ENCODE results near the gene TIMM21.

TIMM21 gene

DNA sequence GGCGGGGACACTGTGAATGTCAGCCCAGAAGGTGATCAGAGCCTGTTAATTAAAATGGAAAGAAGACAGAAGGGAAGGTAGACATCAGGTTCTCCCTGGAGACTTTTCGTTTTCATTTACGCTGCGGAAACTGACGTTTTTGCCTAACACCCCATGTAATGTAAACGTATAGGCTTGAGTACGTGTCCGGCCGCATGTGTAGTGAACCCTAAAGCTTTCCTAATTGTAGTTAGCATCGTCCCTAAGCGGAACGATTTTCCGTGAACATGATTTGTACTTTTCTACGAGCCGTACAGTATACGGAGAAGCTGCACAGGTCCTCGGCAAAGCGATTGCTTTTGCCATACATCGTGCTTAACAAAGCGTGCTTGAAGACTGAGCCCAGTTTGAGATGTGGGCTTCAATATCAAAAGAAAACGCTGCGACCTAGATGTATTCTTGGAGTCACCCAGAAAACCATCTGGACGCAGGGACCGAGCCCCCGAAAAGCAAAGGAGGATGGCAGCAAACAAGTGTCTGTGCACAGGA is 284 bp downstream of the TIMM21 start:
- no peak for DNase-seq

DNA sequence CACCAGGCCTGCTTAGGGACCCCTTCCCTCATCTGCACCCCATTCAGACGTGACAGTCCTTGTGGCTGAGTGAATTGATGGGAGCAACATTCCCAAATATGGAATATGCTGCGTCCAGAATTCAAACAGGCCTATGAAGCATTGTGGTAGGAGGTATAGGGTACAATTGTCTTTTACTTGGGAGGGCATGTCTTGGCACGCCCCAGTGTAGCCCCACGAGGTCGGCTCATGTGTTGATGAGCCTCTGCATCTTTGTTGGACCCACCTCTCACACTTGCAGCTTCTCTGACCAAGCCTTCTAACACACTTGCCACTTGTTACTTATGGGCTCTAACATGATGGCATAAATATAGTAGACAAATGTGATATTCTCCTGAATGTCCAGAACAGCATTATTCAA is 1.6 kb downstream of the TIMM21 start:
- DNase-seq = no peak

DNA sequence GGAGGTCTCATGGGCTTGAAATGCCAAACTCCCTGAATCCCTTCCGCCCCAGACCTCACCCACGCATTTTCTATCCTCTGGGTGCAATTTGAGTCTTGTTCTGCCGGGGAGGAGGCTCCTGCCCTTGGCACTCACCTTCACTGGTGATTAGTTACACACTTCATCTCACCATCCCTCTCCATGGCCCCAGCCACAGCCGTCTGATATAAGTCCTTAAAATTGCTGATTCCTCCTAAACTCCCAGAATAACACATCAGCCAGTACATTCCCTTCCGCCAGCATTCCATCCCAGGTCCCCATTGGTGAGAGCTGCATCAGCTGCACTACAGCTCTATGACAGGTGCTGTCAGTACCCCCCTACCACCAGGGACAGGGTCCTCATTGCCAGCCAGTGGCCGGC is 3.9 kb downstream of the TIMM21 start:
- DNase-seq = no peak

DNA sequence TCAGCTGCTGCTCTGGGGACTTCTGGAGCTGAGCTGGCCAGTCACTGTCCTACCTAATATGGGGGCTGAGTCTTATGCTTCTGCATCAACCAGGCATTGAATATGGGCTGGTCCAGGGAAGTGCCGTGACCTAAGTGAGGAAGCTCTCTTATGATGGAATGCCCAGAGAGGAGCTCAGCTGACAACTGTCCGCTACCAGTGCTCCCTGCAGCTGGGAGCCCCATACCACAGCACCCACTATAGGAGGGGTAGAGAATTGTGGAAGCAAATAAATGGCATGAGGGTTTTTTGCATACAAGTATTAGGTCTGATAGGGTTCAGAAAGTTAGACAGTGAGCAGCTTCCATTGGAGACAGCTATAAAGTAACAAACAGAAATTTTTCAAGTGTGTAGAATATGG is 4.5 kb downstream of the TIMM21 start:
- DNase-seq = no peak

DNA sequence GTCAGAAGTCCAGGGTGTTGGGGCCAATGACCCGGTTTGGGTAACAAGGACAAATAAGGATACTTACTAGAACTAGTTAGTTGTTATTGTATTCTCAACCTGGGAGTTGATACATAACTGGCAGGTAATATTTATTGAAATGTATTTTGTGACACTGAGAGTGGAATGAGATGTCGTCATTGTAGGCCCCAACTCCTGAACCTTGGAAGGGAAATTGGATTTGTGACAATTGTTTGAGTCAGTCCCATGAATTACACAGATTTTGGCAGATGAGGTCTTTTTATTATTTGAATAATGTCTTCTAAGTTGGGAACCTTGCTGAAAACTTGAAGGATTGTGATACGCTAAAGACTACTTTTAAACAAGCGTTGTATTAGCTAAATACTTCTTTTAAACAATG is 5.1 kb downstream of the TIMM21 start:
- no peak for DNase-seq

DNA sequence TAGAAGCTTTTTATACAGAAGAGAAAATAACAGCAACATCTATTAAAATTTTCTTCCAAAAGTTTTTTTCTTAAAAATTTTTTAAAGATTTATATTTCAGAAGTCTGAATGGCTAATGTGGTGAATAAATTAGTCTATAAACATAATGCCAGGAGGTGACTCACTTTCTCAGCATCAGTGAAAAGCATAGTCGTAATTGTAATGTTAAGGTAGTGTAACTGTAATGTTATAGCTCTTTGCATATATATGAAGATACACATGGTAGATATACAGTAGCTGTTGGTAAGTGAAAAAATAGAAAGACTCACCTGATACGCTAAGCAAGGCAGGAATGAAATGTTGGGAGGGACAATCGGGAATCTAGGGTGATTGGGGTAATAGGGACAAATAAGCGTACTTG is 5.5 kb downstream of the TIMM21 start:
- DNase-seq = no peak

DNA sequence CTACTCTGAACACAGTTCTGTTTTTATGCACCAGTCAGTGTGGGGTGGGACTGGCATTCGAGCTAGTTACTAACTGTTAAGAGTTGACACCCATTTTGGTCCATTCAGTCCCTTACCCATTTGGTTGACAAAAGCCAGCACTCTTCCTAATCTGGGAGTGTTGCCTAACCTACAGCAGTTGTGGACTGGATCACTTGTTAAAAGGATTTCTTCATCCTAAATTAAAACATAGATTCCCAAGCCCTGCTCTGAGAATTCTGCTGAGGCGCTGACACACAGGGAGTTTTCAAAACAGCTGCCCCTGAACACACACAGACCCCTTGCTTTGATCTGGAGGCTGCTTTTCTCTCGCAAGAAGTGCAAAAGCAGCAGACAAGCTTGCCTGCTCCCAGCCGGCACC is 6.4 kb downstream of the TIMM21 start:
- DNase-seq = no peak

DNA sequence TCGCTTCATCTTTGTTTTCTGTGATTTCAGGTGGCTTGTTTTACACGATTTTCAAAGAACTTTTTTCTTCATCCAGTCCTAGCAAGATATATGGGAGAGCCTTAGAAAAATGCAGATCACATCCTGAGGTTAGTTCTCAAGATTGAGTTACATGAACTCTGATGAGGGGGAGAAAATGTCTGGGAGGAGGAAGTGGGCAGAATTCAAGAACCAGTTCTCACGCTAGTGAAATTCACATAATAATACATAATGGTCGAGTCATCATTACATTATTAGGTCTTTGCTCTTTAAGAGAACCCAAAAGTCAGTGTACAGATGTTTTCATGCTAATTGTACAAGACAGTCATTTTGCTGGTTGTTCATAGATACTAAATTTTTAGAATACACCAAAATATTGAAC is 7.0 kb downstream of the TIMM21 start:
- DNase-seq = no peak

DNA sequence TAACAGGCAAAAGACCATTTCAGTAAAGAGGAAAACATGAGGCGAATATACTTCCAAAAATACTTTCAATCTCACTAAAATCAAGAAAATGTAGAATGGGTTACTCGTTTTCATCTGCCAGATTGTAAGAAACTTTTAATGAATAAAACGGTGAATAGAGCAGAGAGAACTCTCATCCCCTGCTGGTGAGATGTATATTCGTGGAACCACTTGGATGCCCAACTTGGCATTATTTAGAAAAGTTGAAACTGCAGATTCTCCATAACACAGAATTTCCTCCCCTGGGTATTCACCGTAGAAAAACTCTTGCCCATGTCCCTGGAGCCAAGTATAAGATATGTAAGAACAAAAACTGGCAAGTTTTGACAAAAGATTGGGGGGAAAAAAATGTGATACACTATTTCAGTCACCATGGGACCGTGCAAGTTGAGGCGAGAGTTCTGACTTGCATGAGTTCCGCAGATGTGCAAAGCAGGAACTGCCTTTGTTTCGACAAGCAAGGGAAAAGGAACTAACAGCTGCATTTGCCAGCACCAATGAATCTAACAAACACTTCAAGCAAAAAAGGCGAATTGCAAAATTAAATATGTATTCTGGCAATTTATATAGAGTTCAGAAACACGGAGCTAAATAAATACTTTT is 14.8 kb downstream of the TIMM21 start:
- no peak for DNase-seq

DNA sequence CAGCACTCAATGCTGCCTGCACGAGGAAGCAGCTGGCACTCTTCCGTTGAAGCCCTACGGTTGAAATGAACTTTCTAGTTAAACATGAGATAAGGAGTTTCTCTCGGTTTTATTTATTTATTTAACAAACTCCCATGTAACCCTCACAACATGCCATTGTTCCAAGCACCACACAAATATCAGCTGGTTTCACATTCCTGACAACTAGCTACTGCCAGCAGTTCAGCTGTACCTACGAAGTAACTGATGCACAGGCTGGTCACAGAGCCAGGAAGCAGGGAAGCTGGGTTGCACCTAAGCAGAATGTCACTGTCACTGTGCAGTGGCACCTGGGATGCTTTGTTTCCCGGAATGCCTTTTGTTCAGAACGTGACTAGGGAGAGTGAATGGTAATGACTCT is 18.1 kb downstream of the TIMM21 start:
- no peak for DNase-seq

DNA sequence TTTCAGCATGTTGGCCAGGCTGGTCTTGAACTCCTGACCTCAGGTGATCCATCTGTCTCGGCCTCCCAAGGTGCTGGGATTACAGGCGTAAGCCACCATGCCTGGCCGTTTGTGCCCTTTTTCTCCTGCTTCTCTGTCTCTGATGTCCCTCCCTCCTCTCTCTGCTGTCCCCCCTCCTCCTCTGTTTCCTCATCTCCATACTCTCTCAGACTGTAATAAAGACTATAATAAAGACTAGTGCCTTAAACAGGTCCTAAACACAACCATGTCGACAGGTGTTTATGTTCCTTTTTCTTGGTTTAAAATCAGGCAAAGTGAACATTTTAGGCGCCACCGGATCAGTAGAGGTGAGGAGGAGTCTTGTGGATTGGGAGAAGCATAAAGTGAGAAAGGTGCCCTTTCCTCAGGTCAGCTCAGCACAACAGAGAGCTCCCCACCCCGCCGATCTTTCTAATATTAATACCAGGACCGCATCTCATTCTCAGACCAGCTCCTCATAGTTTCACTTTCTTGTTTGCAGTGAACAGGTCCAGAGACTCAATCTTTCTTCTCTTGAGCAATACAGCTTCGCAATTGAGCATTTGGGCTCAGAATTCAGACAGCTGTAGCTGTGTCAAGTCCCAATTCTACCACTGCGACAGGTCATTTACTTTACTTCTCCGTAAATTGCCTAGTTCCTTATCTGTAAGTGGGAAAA is 23.7 kb downstream of the TIMM21 start:
- DNase-seq = no peak

DNA sequence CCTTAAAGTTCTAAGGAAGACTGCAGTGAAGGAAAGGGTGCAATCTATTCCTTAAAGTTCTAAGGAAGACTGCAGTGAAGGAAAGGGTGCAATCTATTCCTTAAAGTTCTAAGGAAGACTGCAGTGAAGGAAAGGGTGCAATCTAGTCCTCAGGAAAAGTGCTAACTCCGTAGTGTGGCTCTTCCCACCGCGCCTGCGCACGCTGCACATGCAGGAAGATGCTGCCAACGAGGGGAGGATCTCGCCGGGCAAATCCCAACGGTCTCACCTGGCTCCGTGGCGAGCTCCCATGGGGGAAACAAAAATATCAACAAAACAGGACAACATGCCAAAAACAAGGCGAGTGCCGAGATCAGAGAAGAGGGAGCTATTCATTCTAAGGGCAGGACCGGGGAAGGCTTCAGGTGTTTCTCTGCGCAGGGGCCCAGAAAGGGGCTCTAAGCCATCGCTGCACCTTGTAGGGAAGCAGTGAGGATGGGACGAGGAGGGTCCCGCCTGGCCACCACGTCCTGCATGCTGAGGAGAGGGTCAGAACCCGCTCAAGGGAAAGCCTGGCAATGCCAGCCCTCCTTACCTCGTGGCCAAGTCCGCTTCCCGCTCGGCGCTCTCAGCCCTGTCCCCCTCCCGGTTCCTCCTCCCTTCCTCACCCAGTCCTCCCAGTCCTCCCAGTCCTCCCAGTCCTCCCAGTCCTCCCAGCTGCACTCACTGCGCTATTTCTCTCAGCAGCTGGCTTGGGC is 24.5 kb downstream of the TIMM21 start:
- DNase-seq = no peak

DNA sequence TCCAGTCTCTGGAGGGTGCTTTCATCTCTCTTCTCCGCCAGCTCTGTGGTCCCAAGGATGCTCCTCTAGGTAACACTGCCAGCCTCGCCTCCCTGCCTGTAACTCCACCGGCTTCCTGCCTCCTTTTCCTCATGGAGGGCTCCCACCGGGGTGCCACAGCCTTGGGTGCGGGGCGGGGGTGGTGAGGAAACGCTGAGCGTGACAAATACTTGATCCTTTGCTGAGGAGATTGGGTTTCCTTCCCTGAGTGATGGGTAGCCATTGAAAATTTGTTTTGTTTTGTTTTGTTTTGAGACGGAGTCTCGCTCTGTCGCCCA is 25.1 kb downstream of the TIMM21 start:
- no peak for DNase-seq

DNA sequence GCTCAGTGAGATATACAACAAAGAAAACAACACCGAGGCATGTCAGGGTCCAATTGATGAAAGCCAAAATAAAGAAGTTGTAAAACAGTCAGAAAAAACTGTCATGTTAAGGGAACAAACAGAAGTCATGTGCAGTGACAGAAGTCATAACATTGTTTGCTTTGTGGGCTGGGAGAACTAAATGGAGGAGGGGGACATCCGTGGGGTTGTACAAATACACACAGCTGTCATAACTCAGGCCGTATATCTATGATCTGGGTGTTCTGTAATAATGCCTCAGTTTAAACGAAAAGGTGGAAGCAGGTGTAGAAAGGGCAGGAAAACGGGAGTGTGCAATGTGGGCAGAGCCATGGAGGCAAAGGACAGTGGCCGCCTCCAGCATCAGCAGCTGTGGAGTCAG is 27.3 kb downstream of the TIMM21 start:
- DNase-seq = no peak

DNA sequence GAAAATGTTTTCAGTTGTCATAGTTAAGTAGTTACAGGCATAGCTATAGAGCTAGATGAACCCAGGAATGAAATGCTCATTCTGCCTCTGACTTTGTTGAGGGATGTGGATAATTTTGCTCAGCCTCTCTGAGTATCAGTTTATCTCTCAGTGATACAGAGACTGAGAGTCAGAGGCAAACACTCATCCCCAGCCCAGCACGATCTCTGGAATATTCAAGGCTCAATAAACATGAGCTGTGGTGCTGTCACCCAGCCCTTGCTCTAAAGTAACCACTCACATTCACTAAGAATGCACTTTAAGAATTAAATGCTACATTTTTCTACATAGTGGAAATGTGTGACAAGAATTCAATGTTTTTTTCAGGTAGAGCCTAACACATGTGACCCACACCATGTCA is 30.6 kb downstream of the TIMM21 start:
- no peak for DNase-seq

DNA sequence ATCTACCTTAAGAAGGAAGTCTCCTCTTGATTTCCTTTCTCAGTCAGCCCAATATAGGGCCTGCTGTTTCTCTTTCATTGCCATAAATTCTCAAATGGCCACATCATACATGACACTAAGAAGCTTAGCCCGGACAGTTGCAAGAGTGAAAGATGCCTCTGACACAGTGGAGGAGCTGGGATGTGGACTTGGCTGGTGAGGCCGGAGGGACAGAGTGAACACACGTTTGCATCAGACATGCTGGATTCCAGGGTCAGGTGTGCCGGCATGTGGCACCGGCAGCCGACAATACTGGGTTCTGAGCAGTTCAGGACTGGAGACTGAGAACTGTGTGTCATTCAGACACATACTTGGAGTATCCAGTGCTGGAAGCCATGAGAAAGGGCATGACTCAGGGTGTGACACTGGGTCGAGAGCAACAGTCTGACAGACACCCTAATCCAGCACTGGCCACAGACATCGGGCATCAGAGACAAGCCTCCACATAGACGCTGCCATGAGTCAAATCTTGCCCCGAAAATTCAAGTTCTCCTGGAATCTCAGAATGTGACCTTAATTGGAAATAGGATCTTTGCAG is 31.4 kb downstream of the TIMM21 start:
- no peak for DNase-seq

DNA sequence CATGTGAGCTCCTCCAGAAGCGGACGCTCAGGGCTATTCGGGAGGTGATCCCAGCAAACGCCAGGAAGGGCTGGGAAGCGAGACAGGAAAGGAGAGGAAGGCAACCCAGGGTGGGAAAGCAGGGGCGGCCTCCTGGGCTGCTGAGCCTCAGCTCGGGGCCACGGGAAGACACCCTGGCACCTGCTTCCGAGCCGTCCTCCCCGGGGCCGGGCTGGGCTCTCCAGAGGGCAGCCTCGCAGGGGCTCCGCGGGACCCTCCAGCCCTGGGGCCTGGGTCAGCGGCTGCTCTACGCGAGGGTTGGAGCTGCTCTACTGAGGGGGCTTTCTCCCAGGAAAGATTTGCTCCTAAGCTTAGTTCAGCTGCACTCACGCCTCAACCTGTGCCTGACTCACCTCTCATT is 34.0 kb downstream of the TIMM21 start:
- DNase-seq = no peak

DNA sequence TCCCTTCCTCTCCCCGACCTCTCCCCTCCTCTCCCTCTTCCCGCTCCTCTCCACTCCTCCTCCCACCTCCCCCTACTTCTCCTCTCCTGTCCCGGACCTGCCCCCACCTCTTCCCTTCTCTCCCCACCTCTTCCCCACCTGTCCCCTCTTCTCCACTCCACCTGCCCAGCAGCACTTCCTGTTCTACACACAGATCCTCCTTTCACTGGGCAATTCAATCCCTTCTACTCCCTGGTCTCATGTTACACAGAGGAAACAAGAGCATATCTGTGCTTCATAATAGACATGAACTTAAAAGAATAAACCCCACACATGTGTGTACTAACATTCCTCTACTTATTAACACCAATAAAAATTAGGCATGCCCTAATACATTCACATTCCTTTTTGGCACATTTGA is 34.8 kb downstream of the TIMM21 start:
- DNase-seq = peak; percentile 61

DNA sequence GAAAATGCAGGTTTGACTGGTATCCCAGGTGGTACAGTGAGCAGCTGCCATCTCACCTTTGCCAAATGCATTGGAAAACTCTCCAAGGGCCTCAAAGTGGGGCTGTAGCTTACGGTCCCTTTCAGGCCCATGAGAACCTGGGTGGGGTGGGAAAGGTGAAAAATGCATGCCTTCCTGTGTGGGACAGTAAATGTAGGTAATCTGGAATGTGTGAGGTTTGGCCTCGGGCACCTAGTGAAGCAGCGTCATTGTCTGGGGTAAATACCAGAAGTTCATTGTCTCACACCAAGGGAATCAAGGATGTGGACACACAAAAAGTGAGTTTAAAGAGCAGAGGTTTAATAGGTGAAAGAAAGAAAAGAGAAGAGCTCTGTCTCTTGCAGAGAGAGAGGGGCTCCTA is 36.6 kb downstream of the TIMM21 start:
- DNase-seq = no peak

DNA sequence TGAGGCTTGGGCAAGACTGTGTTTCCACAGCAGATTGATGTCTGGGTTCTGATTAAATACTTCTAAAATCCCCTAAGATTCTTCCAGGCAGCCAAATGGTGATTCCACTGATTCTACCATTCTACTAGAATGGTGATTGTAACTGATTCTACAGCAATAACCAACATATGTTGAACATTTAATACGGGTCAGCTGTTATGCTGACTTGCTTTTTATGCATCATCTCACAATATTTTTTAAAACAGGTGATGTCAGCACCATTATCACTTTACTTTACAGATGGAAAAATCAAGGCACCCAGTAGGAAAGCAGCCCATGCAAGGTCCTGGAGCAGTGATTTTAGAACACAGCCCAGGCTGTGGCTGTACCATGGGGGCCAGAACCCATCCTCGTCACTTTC is 37.5 kb downstream of the TIMM21 start:
- no peak for DNase-seq

DNA sequence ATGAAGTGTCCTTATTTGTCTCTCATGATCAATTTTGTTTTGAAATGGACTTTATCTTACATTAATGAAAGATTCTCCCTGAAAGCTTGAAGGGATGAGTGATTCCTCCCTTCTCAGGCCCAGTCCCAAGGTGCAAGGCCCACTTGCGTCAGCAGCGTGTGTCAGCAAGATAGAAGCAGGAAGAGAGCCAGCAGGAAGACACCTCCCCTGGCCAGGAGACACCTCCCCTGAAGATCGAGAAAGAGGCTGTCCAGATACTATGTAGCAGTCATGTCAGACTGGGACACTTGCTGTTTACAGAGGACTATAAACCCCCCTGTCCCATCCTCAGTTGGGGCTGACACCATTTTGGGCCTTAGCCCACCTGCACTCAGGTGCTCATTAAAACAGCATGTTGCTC is 38.3 kb downstream of the TIMM21 start:
- DNase-seq = no peak

DNA sequence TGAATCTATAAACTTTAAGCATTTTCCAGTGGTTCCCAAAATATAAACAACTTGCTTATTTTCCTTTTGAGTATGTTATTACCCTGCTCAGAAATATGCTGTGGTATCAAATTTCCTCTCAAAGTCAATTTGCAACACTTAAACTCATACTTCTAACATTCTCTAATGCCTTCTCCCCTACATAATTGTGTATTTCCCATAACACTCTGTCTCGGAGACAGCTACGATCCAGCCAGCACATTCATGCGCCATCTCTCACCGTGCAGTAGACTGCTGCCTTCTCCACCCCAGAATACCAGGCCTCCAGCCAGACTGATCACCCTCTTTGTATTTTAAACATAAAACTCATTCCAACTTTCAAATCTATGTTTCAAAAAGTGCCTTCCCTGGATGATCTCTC is 41.8 kb downstream of the TIMM21 start:
- DNase-seq = no peak

DNA sequence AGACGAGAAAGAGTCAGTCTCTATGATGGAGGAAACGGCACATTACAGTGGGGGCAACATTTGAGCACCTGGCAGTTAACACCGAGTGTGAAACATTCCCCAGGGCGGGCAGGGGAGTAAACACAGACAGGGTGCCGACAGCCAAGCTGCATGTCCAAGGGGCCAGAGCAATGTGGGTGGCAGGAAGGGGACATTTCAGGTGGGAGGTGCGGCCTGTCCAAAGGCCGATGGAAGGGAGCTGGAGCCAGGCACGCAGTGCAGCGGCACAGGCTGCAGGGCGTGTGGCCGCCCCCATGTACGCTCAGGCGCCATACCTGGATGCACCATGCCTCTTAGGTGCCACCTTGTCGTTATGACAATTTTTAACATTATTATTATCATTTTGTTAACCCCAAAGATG is 43.3 kb downstream of the TIMM21 start:
- DNase-seq = no peak

DNA sequence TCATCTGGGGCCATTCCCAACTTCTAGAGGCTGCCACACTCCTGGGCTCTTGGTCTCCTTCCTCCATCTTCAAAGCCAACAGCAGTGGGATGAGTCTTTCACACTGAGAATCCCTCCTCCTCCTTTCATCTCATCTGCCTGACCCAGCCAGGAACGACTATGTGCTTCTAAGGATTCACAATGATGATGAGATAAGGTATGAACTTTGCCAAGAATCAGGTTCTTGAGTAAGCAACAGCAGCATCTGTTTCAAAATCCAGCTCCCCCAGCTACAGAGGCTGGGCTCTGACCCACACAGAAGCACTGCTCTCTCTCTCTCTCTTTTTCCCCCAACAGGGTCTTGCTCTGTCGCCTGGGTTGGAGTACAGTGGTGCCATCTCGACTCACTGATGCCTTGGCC is 46.4 kb downstream of the TIMM21 start:
- no peak for DNase-seq
